H1 (cell line): ENCODE results near the gene TCEA2. TPM values are rescaled to one million over a fixed set of nuclear protein-coding genes. Genes with fewer than 3 reads are reported as not detected.
A peak's percentile ranks its signal among the peaks of the same experiment; 100 is the strongest.

Experiments used
- CTCF ChIA-PET: fragments of 300-600 bp; sonication (Branson Sonifier 250); formaldehyde crosslinking; loops from one replicate; lab custom pipeline; 2021; ENCODE audit not compliant: partially characterized antibody; lab: Charles Lee
- POLR2A ChIA-PET: fragments of 300-600 bp; sonication (Branson Sonifier 250); formaldehyde crosslinking; loops from one replicate; lab custom pipeline; 2021; ENCODE audit warnings: inconsistent platforms; ENCODE audit not compliant: partially characterized antibody; lab: Charles Lee
- DNase-seq, 2 experiments: peaks; one replicate each; pipeline versions ENCODE4 v3.0.0 to v3.0.0-alpha.2; 2010 to 2022; ENCODE audit warnings: low spot score in 2 of 2, low read depth in 1 of 2, mixed read lengths in 1 of 2
- FAIRE-seq: peaks from 2 replicates; lab custom pipeline; 2011; peaks lifted over from hg19 to GRCh38; lab: Jason Lieb, UNC
- H2AFZ ChIP-seq: 2 replicates; pipeline ENCODE4 v1.8.1; 2012; ENCODE audit warnings: low read length, inconsistent platforms
- H2AK5ac ChIP-seq: 2 replicates; pipeline ENCODE4 v1.6.1; 2013; ENCODE audit warnings: low read depth, low read length
- H2BK120ac ChIP-seq: replicated peaks from 2 replicates; pipeline ENCODE3; 2013; ENCODE audit warnings: low read depth, low read length, inconsistent platforms
- H2BK12ac ChIP-seq: 2 replicates; pipeline ENCODE4 v1.6.1; 2013; ENCODE audit warnings: low read depth, low read length
- H2BK15ac ChIP-seq: 2 replicates; pipeline ENCODE4 v1.6.1; 2013; ENCODE audit warnings: low read length
- H2BK20ac ChIP-seq: 2 replicates; pipeline ENCODE4 v1.6.1; 2013; ENCODE audit warnings: low read length
- H2BK5ac ChIP-seq: 2 replicates; pipeline ENCODE4 v1.6.1; 2013; ENCODE audit warnings: low read depth, low read length
- H3K14ac ChIP-seq: 2 replicates; pipeline ENCODE4 v1.6.1; 2013; ENCODE audit warnings: inconsistent platforms; ENCODE audit not compliant: insufficient read length
- H3K18ac ChIP-seq: 2 replicates; pipeline ENCODE4 v1.6.1; 2013; ENCODE audit warnings: low read length; ENCODE audit errors: extremely low read depth
- H3K23ac ChIP-seq: 2 replicates; pipeline ENCODE4 v1.6.1; 2013; ENCODE audit warnings: inconsistent platforms; ENCODE audit not compliant: insufficient read length
- H3K23me2 ChIP-seq: 2 replicates; pipeline ENCODE4 v1.6.1; 2013; ENCODE audit warnings: low read depth, low read length
- H3K27ac ChIP-seq: 2 replicates; pipeline ENCODE4 v1.6.1; 2011; ENCODE audit warnings: low read depth, low read length, inconsistent platforms
- H3K27me3 ChIP-seq, 4 experiments: replicated peaks in 1 of 4; 1 replicate in 1 of 4; 2 replicates in 3 of 4; pipeline versions ENCODE4 v1.6.1 to v1.8.1; 2011 to 2013; ENCODE audit warnings: low read length in 3 of 4, mild to moderate bottlenecking in 3 of 4, inconsistent platforms in 2 of 4, mixed read lengths in 2 of 4, moderate library complexity in 1 of 4; ENCODE audit not compliant: control insufficient read depth in 3 of 4, insufficient read depth in 3 of 4; ENCODE audit errors: extremely low read depth in 1 of 4
- H3K36me3 ChIP-seq, 4 experiments: 2 replicates each; pipeline versions ENCODE4 v1.6.1 to v1.8.1; 2011 to 2013; ENCODE audit warnings: mild to moderate bottlenecking in 4 of 4, low read length in 3 of 4, moderate library complexity in 2 of 4, control low read depth in 1 of 4, inconsistent platforms in 1 of 4; ENCODE audit not compliant: insufficient read depth in 4 of 4, control insufficient read depth in 2 of 4
- H3K4ac ChIP-seq: replicated peaks from 2 replicates; pipeline ENCODE3; 2013; ENCODE audit warnings: low read length, low read depth, mixed read lengths, inconsistent platforms; ENCODE audit not compliant: insufficient read length
- H3K4me1 ChIP-seq, 4 experiments: replicated peaks in 1 of 4; 1 replicate in 1 of 4; 2 replicates in 3 of 4; pipeline versions ENCODE4 v1.6.1 to v1.8.1; 2011 to 2013; ENCODE audit warnings: low read length in 3 of 4, inconsistent platforms in 2 of 4, mixed read lengths in 1 of 4; ENCODE audit not compliant: insufficient read depth in 4 of 4, control insufficient read depth in 3 of 4
- H3K4me2 ChIP-seq, 2 experiments: 2 replicates each; pipeline versions ENCODE4 v1.6.1 to v1.8.1; 2011 to 2013; ENCODE audit warnings: low read depth in 2 of 2, low read length in 2 of 2, control low read depth in 1 of 2, inconsistent platforms in 1 of 2, mild to moderate bottlenecking in 1 of 2; ENCODE audit not compliant: insufficient read depth in 1 of 2
- H3K4me3 ChIP-seq, 4 experiments: fragments of 200-600, 300-600 bp in 1 of 4; sonication (generic), shearing (Covaris generic), sonication (Bioruptor Twin) in 1 of 4; 2 replicates each; pipeline versions ENCODE4 v1.5.1 to v1.8.1; 2011 to 2016; ENCODE audit warnings: low read length in 4 of 4, low read depth in 3 of 4, control low read depth in 2 of 4, inconsistent platforms in 2 of 4, mild to moderate bottlenecking in 2 of 4, mixed read lengths in 1 of 4, moderate library complexity in 1 of 4; ENCODE audit not compliant: insufficient read depth in 2 of 4; ENCODE audit errors: extremely low read depth in 1 of 4
- H3K56ac ChIP-seq: replicated peaks from 2 replicates; pipeline ENCODE3; 2013; ENCODE audit warnings: low read depth, mild to moderate bottlenecking, mixed read lengths, low read length, inconsistent platforms; ENCODE audit not compliant: insufficient read length
- H3K79me1 ChIP-seq: 2 replicates; pipeline ENCODE4 v1.6.1; 2013; ENCODE audit warnings: low read depth, low read length, control low read depth
- H3K79me2 ChIP-seq, 2 experiments: 2 replicates each; pipeline versions ENCODE4 v1.6.1 to v1.8.1; 2012 to 2013; ENCODE audit warnings: low read length in 2 of 2, mild to moderate bottlenecking in 2 of 2, inconsistent platforms in 1 of 2; ENCODE audit not compliant: insufficient read depth in 2 of 2, control insufficient read depth in 1 of 2
- H3K9ac ChIP-seq, 4 experiments: replicated peaks in 1 of 4; 1 replicate in 1 of 4; 2 replicates in 3 of 4; pipeline versions ENCODE4 v1.6.1 to v1.8.1; 2011 to 2013; ENCODE audit warnings: low read depth in 3 of 4, low read length in 3 of 4, control low read depth in 2 of 4, mild to moderate bottlenecking in 2 of 4, moderate library complexity in 2 of 4, inconsistent platforms in 1 of 4; ENCODE audit errors: extremely low read depth in 1 of 4
- H3K9me3 ChIP-seq, 2 experiments: 2 replicates each; pipeline versions ENCODE4 v1.6.1 to v1.8.1; 2012 to 2013; ENCODE audit warnings: mild to moderate bottlenecking in 2 of 2, moderate library complexity in 2 of 2, control low read depth in 1 of 2, inconsistent platforms in 1 of 2, low read depth in 1 of 2, low read length in 1 of 2, mixed read lengths in 1 of 2; ENCODE audit not compliant: insufficient read depth in 2 of 2
- H4K20me1 ChIP-seq, 2 experiments: replicated peaks in 1 of 2; 2 replicates each; pipeline versions ENCODE3 to v1.8.1; 2011 to 2013; ENCODE audit warnings: inconsistent platforms in 2 of 2, low read length in 2 of 2, mild to moderate bottlenecking in 1 of 2; ENCODE audit not compliant: insufficient read depth in 2 of 2, control insufficient read depth in 1 of 2
- H4K5ac ChIP-seq: 2 replicates; pipeline ENCODE4 v1.6.1; 2013; ENCODE audit warnings: low read length, low read depth, mixed read lengths, inconsistent platforms; ENCODE audit not compliant: insufficient read length
- H4K8ac ChIP-seq: 2 replicates; pipeline ENCODE4 v1.8.0; 2013; ENCODE audit warnings: mild to moderate bottlenecking, moderate library complexity, low read length, inconsistent platforms; ENCODE audit not compliant: insufficient read depth; ENCODE audit errors: extremely low read depth
- H4K91ac ChIP-seq: replicated peaks from 2 replicates; pipeline ENCODE3; 2013; ENCODE audit warnings: low read length, mixed read lengths, inconsistent platforms; ENCODE audit not compliant: insufficient read length
- ATF2 ChIP-seq: IDR thresholded peaks from 2 replicates; pipeline ENCODE4 v1.6.1; 2012; ENCODE audit warnings: low read length, inconsistent platforms
- BACH1 ChIP-seq: IDR thresholded peaks from 2 replicates; pipeline ENCODE4 v1.6.1; 2012; ENCODE audit warnings: low read length, improper control_type of control experiment
- CBX8 ChIP-seq: fragments of 300-800, 300-1000 bp; sonication (generic); IDR thresholded peaks from 2 replicates; pipeline ENCODE4 v1.7.1; 2016; ENCODE audit warnings: low read depth, low read length, borderline replicate concordance
- CEBPB ChIP-seq: IDR thresholded peaks from 2 replicates; pipeline ENCODE4 v1.6.1; 2012; ENCODE audit warnings: low read depth, low read length
- CHD1 ChIP-seq: IDR thresholded peaks from 2 replicates; pipeline ENCODE4 v1.6.1; 2012; ENCODE audit warnings: low read depth, low read length, improper control_type of control experiment
- CHD2 ChIP-seq: IDR thresholded peaks from 2 replicates; pipeline ENCODE4 v1.6.1; 2012; ENCODE audit warnings: low read length, improper control_type of control experiment
- KDM4A ChIP-seq: IDR thresholded peaks from one replicate; pipeline ENCODE4 v1.7.1; 2012; ENCODE audit warnings: low read depth, mild to moderate bottlenecking, moderate library complexity, low read length, inconsistent platforms; ENCODE audit not compliant: severe bottlenecking
- RAD21 ChIP-seq, 2 experiments: IDR thresholded peaks in 1 of 2; conservative IDR thresholded peaks in 1 of 2; 2 replicates each; pipeline ENCODE4 v1.6.1; 2011; ENCODE audit warnings: low read depth in 2 of 2, low read length in 2 of 2, improper control_type of control experiment in 1 of 2, inconsistent platforms in 1 of 2, mild to moderate bottlenecking in 1 of 2, moderate library complexity in 1 of 2
- SP1 ChIP-seq: IDR thresholded peaks from 2 replicates; pipeline ENCODE4 v1.6.1; 2011; ENCODE audit warnings: low read depth, low read length
- SP2 ChIP-seq: IDR thresholded peaks from 2 replicates; pipeline ENCODE4 v1.6.1; 2012; ENCODE audit warnings: mild to moderate bottlenecking, low read length, inconsistent platforms
- WGBS, 2 experiments: shearing (Covaris generic) in 1 of 2; methylation state at CpG; one replicate each; pipeline versions ENCODE4 v1.1.6 to v1.1.7; 2013 to 2015; ENCODE audit warnings: low lambda C conversion rate in 2 of 2, mixed read lengths in 2 of 2, inconsistent platforms in 1 of 2, low coverage in 1 of 2, missing lambda C conversion rate in 1 of 2; ENCODE audit not compliant: insufficient replicate concordance in 2 of 2, insufficient coverage in 1 of 2, insufficient read length in 1 of 2; ENCODE audit errors: extremely low coverage in 1 of 2, missing lambda C conversion rate in 1 of 2; 5-methylcytosine and 5-hydroxymethylcytosine counted together
- polyA plus RNA-seq, 7 experiments: library from polyadenylated mRNA; depleted of rRNA in 3 of 7; stranded (reverse) in 5 of 7; unstranded in 2 of 7; fragments of >200 nt in 5 of 7; fragments of 200-250 nt in 2 of 7; gene quantifications; 1 replicate in 5 of 7; 2 replicates in 1 of 7; 4 replicates in 1 of 7; pipeline versions ENCODE4 v1.2.1 to v1.2.3, GENCODE V29; 2011 to 2013; ENCODE audit warnings: missing spikeins in 2 of 7, mixed read lengths in 2 of 7
- total RNA-seq: library from RNA; stranded (reverse); fragmentation: NEBNext Ultra II Directional; extraction: Animal tissue kit (Norgen Biotek cat#: 25700); gene quantifications from 2 replicates; pipeline ENCODE4 v1.2.1, GENCODE V29; 2021

Gene TCEA2
- total and polyA plus RNA-seq, 2 of the 8 experiments (the other 6 are each of a cell fraction or from before 2014, with no cell fraction given), result 41.4 to 42.3 TPM

DNA sequence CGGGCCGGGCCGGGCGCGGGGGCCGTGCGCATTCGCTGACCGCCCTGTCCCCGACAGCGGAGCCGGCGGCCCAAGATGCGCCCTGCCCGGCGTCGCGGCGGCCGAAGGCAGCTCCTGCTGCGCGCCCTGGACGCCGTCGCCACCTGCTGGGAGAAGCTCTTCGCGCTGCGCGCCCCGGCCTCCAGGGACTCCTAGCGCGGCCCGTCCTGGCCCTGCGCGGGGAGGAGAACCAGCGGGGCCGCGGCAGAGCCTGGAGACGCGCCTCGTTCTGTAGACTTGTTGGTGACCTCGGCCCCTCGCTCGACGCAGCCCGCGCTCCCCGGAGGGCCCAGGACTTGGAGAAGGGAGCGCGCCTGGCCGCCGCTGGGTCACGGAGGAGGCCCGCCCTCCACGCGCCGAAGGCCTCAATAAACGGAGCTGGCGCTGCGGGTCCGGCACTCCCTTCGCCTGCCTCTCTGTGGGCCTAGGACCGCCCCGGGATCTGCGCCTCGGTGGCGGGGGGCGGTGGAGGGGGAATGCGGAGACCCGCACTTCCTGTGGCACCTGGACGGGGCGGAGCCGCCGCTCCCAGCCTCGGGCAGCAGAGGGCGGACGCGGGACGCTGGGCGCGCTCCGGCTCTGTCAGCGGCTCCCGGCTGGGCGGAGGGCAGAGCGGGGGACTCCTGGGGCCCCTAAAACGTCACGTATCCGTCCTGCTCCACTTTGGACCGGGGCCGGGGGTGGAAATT, 24.3 kb upstream of the TCEA2 start:
- no peak overlapping the region for H3K27ac ChIP-seq
- no peak overlapping the region for H2BK12ac ChIP-seq
- H2AFZ ChIP-seq, result no peak overlapping the region
- H3K9me3 ChIP-seq, result no peaks in the 10 kb centered on the region
- H3K4me3 ChIP-seq, result peak overlapping the region; percentile 35 to 73 (median 48)
- H4K91ac ChIP-seq, result no peak overlapping the region
- POLR2A ChIA-PET, result interaction anchor here (1.0 to 3.5 kb wide), 9 partner anchors 8 to 386 kb away, joined by 3 to 24 read pairs (median 4); partner anchors contain the start of genes SOX18, STMN3 and TCEA2
- no peak overlapping the region for H2BK20ac ChIP-seq
- peaks cover 0 to 3% of the 10 kb centered on the region in 2 experiments for H4K20me1 ChIP-seq
- H4K8ac ChIP-seq, result peak overlapping the region; percentile 71
- WGBS, 2 experiments, result 2% methylated on average over 52 of the region's 91 CpGs; no CpG with 5 or more reads in 1 of the 2 experiments
- peak overlapping the region; percentile 8 to 74; a peak in 3 of 4 replicates for H3K4me2 ChIP-seq
- H4K5ac ChIP-seq, result no peak overlapping the region
- no peak overlapping the region for H2BK5ac ChIP-seq
- no peaks in the 10 kb centered on the region; the same call in 1 of the 2 replicates for H3K79me1 ChIP-seq
- H2AK5ac ChIP-seq, result no peak overlapping the region
- peak overlapping the region; percentile 55 for H3K18ac ChIP-seq
- H3K14ac ChIP-seq, result no peak overlapping the region
- H2BK120ac ChIP-seq, result no peak overlapping the region
- H3K23me2 ChIP-seq, result peaks cover 3% of the 10 kb centered on the region; the same call in 1 of the 2 replicates
- H2BK15ac ChIP-seq, result peak overlapping the region; percentile 46; the same call in 1 of the 2 replicates
- H3K9ac ChIP-seq, result peak overlapping the region in 1 of 4 experiments; percentile 38; a peak in 1 of 7 replicates
- H3K79me2 ChIP-seq, result no peaks in the 10 kb centered on the region
- H3K27me3 ChIP-seq, result peaks cover 16 to 56% (median 47%) of the 10 kb centered on the region in 4 experiments
- no peak overlapping the region for H3K56ac ChIP-seq
- no peak overlapping the region for H3K23ac ChIP-seq
- H3K4me1 ChIP-seq, result peaks cover 0 to 23% (median 17%) of the 10 kb centered on the region in 4 experiments; a peak in 6 of 7 replicates
- DNase-seq (peak in 1 of 2 experiments; percentile 92), FAIRE-seq (no peak)
- H3K4ac ChIP-seq, result no peak overlapping the region
- CTCF ChIA-PET, result interaction anchor here (0.7 to 7.3 kb wide), 25 partner anchors 11 to 348 kb away, joined by 3 to 73 read pairs (median 4); partner anchors contain the start of genes LKAAEAR1, OPRL1, PRPF6 and RGS19
- H3K36me3 ChIP-seq, result no peaks in the 10 kb centered on the region; a peak in 2 of 8 replicates
- no peak for TF ChIP-seq SP1
- TF ChIP-seq CHD1, result no peak
- no peak for TF ChIP-seq CHD2
- TF ChIP-seq BACH1, result no peak
- peak; percentile 66 to 82 for TF ChIP-seq RAD21 (IDR thresholded peaks at IDR 0.05 in 1 of 2, conservative IDR thresholded peaks at IDR 0.05 in 1 of 2; ENCODE audit: low read depth in 2 of 2, low read length in 2 of 2)
- no peak for TF ChIP-seq ATF2
- peak; percentile 70 for TF ChIP-seq KDM4A
- TF ChIP-seq CEBPB, result no peak
- TF ChIP-seq SP2, result no peak
- TF ChIP-seq CBX8, result no peak
